Measurements from ENCODE around the gene NPIPB9. TPM values are rescaled to one million over a fixed set of nuclear protein-coding genes. Genes with fewer than 3 reads are reported as not detected.
"Not testable (repeated sequence)": the region's sequence is repeated elsewhere in the genome, so short reads cannot be mapped to it uniquely, and the experiment has no call there.

Gene NPIPB9
- polyA plus RNA-seq (2013, experiment 1 of 2) = 0.71 TPM
- polyA plus RNA-seq (2013, experiment 2 of 2) = 0.89 TPM

GRCh38 chr16:28751487-28751886, at the start of gene NPIPB9:
NPIPB9 (plus strand) TSS chr16:28751787.
- H4K91ac ChIP-seq (ENCODE audit: low read depth, low read length, poor library complexity); H3K9ac ChIP-seq (ENCODE audit: low read depth, low read length, poor library complexity); H3K36me3 ChIP-seq (replicated peaks in 1 of 2; ENCODE audit: control insufficient read depth in 2 of 2, insufficient read depth in 2 of 2, low read length in 2 of 2); DNase-seq (ENCODE audit: low spot score); H2BK12ac ChIP-seq (ENCODE audit: low read length); H3K79me1 ChIP-seq (ENCODE audit: low read depth, low read length); H3K9me3 ChIP-seq (replicated peaks in 1 of 2; ENCODE audit: control insufficient read depth in 2 of 2, insufficient read depth in 1 of 2, low read depth in 1 of 2, low read length in 2 of 2); H3K18ac ChIP-seq (ENCODE audit: low read length); H2BK15ac ChIP-seq (ENCODE audit: low read length); H2BK120ac ChIP-seq (ENCODE audit: low read depth, low read length); H3K4me2 ChIP-seq (ENCODE audit: insufficient read depth, low read length, poor library complexity, severe bottlenecking); H3K23ac ChIP-seq (ENCODE audit: low read depth, low read length, poor library complexity); H2AFZ ChIP-seq (ENCODE audit: low read length); H4K8ac ChIP-seq (ENCODE audit: low read depth, low read length); H3K4me3 ChIP-seq (ENCODE audit: low read length in 2 of 2); H3K27me3 ChIP-seq (ENCODE audit: control insufficient read depth in 3 of 3, insufficient read depth in 3 of 3, low read depth in 1 of 3, low read length in 3 of 3); H2AK5ac ChIP-seq (ENCODE audit: low read depth, low read length); H3K4me1 ChIP-seq (ENCODE audit: control insufficient read depth in 2 of 2, insufficient read depth in 1 of 2, low read depth in 1 of 2, low read length in 2 of 2); H3K4ac ChIP-seq (ENCODE audit: low read length); H3K14ac ChIP-seq (ENCODE audit: low read length); H2BK5ac ChIP-seq (ENCODE audit: low read length); H3K27ac ChIP-seq (replicated peaks; ENCODE audit: low read length): not testable (repeated sequence)
- WGBS, 2 donors (ENCODE audit: extremely low coverage in 2 of 2, insufficient read length in 2 of 2, insufficient replicate concordance in 1 of 2) = no CpG with 5 or more reads among the region's 5 CpGs

DNA sequence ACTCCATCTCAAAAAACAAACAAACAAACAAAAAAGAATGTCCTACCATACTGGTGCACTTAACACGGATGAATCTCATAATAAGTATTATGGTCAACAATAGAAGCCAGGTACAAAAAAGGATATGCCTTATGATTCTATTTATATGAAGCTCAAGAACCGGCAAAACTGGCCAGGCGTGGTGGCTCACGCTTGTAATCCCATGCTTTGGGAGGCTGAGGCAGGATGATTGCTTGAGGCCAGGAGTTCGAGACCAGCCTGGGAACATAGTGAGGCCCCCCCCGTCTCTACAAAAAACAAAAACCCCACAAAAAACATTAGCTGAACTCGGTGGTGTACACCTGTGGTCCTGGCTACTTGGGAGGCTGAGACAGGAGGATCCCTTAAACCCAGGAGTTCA, 47.3 kb upstream of the NPIPB9 start:
- not testable (repeated sequence) for H3K9ac ChIP-seq (ENCODE audit: low read depth, low read length, poor library complexity); H2AK5ac ChIP-seq (ENCODE audit: low read depth, low read length); H3K18ac ChIP-seq (ENCODE audit: low read length); H3K9me3 ChIP-seq (replicated peaks in 1 of 2; ENCODE audit: control insufficient read depth in 2 of 2, insufficient read depth in 1 of 2, low read depth in 1 of 2, low read length in 2 of 2); H3K36me3 ChIP-seq (replicated peaks in 1 of 2; ENCODE audit: control insufficient read depth in 2 of 2, insufficient read depth in 2 of 2, low read length in 2 of 2); H3K27me3 ChIP-seq (ENCODE audit: control insufficient read depth in 3 of 3, insufficient read depth in 3 of 3, low read depth in 1 of 3, low read length in 3 of 3); H3K27ac ChIP-seq (replicated peaks; ENCODE audit: low read length); H3K14ac ChIP-seq (ENCODE audit: low read length); H2BK12ac ChIP-seq (ENCODE audit: low read length); H3K4me3 ChIP-seq (ENCODE audit: low read length in 2 of 2); H2BK120ac ChIP-seq (ENCODE audit: low read depth, low read length); H2BK5ac ChIP-seq (ENCODE audit: low read length); H3K4me1 ChIP-seq (ENCODE audit: control insufficient read depth in 2 of 2, insufficient read depth in 1 of 2, low read depth in 1 of 2, low read length in 2 of 2); H3K23ac ChIP-seq (ENCODE audit: low read depth, low read length, poor library complexity); H4K91ac ChIP-seq (ENCODE audit: low read depth, low read length, poor library complexity); H2AFZ ChIP-seq (ENCODE audit: low read length); H3K4me2 ChIP-seq (ENCODE audit: insufficient read depth, low read length, poor library complexity, severe bottlenecking); H3K79me1 ChIP-seq (ENCODE audit: low read depth, low read length); H2BK15ac ChIP-seq (ENCODE audit: low read length); H3K4ac ChIP-seq (ENCODE audit: low read length); H4K8ac ChIP-seq (ENCODE audit: low read depth, low read length); DNase-seq (ENCODE audit: low spot score)
- no CpG with 5 or more reads among the region's 7 CpGs for WGBS, 2 donors (ENCODE audit: extremely low coverage in 2 of 2, insufficient read length in 2 of 2, insufficient replicate concordance in 1 of 2)

- H3K4me1 ChIP-seq (ENCODE audit: control insufficient read depth in 2 of 2, insufficient read depth in 1 of 2, low read depth in 1 of 2, low read length in 2 of 2); H4K91ac ChIP-seq (ENCODE audit: low read depth, low read length, poor library complexity); H3K9me3 ChIP-seq (replicated peaks in 1 of 2; ENCODE audit: control insufficient read depth in 2 of 2, insufficient read depth in 1 of 2, low read depth in 1 of 2, low read length in 2 of 2); H3K18ac ChIP-seq (ENCODE audit: low read length); H3K27ac ChIP-seq (replicated peaks; ENCODE audit: low read length); H3K4me2 ChIP-seq (ENCODE audit: insufficient read depth, low read length, poor library complexity, severe bottlenecking); H3K36me3 ChIP-seq (replicated peaks in 1 of 2; ENCODE audit: control insufficient read depth in 2 of 2, insufficient read depth in 2 of 2, low read length in 2 of 2); H3K4ac ChIP-seq (ENCODE audit: low read length); H2BK12ac ChIP-seq (ENCODE audit: low read length); H2AK5ac ChIP-seq (ENCODE audit: low read depth, low read length); H3K79me1 ChIP-seq (ENCODE audit: low read depth, low read length); H3K27me3 ChIP-seq (ENCODE audit: control insufficient read depth in 3 of 3, insufficient read depth in 3 of 3, low read depth in 1 of 3, low read length in 3 of 3); DNase-seq (ENCODE audit: low spot score); H3K23ac ChIP-seq (ENCODE audit: low read depth, low read length, poor library complexity); H2AFZ ChIP-seq (ENCODE audit: low read length); H2BK5ac ChIP-seq (ENCODE audit: low read length); H2BK120ac ChIP-seq (ENCODE audit: low read depth, low read length); H3K14ac ChIP-seq (ENCODE audit: low read length); H3K9ac ChIP-seq (ENCODE audit: low read depth, low read length, poor library complexity); H4K8ac ChIP-seq (ENCODE audit: low read depth, low read length); H2BK15ac ChIP-seq (ENCODE audit: low read length): not testable (repeated sequence)
- WGBS, 2 donors (ENCODE audit: extremely low coverage in 2 of 2, insufficient read length in 2 of 2, insufficient replicate concordance in 1 of 2) = no CpG with 5 or more reads among the region's 66 CpGs
- H3K4me3 ChIP-seq (ENCODE audit: low read length in 2 of 2) = peak within 1 kb of the TSS in 1 of 2 donors; percentile 37
Observed at GRCh38 chr16:28711220-28712083, 40.1 kb upstream of the NPIPB9 start, which contains the start of gene EIF3C. EIF3C (plus strand) TSS chr16:28711464; CDS start chr16:28711687, 223 bp downstream.

DNA sequence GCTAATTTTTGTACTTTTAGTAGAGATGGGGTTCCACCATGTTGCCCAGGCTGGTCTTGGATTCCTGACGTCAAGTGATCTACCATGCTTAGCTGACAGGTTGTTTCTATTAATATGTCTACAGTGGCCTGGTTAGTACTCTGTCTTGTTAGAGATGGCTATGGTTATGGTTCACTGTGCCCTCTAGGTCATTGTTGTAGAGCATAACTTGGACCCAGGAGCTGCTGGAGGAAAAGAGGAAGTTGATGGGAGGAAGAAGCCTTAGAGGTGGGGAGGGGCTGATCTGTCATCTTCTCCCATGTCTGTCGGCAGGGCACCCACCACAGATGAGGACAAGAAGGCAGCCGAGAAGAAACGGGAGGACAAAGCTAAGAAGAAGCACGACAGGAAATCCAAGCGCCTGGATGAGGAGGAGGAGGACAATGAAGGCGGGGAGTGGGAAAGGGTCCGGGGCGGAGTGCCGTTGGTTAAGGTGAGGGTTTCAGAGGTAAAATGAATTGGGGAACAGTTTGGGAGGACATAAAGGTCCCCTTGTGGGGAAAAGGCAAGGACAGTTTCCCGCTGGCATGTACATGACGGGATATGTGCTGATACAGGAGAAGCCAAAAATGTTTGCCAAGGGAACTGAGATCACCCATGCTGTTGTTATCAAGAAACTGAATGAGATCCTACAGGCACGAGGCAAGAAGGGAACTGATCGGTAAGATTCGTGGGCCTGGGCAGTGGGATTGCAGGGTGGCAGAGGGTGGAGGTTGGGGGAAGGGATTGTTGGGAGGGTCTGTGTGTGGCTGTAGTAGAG, 28.5 kb upstream of the NPIPB9 start:
- H3K27me3 ChIP-seq (ENCODE audit: control insufficient read depth in 3 of 3, insufficient read depth in 3 of 3, low read depth in 1 of 3, low read length in 3 of 3); H3K9ac ChIP-seq (ENCODE audit: low read depth, low read length, poor library complexity); H2BK15ac ChIP-seq (ENCODE audit: low read length); H3K79me1 ChIP-seq (ENCODE audit: low read depth, low read length); H3K27ac ChIP-seq (replicated peaks; ENCODE audit: low read length); H3K4me2 ChIP-seq (ENCODE audit: insufficient read depth, low read length, poor library complexity, severe bottlenecking); H3K4me1 ChIP-seq (ENCODE audit: control insufficient read depth in 2 of 2, insufficient read depth in 1 of 2, low read depth in 1 of 2, low read length in 2 of 2); H4K91ac ChIP-seq (ENCODE audit: low read depth, low read length, poor library complexity); H3K18ac ChIP-seq (ENCODE audit: low read length); H3K14ac ChIP-seq (ENCODE audit: low read length); H2AFZ ChIP-seq (ENCODE audit: low read length); H3K4ac ChIP-seq (ENCODE audit: low read length); H2AK5ac ChIP-seq (ENCODE audit: low read depth, low read length); H3K23ac ChIP-seq (ENCODE audit: low read depth, low read length, poor library complexity); DNase-seq (ENCODE audit: low spot score); H2BK5ac ChIP-seq (ENCODE audit: low read length); H2BK120ac ChIP-seq (ENCODE audit: low read depth, low read length); H3K36me3 ChIP-seq (replicated peaks in 1 of 2; ENCODE audit: control insufficient read depth in 2 of 2, insufficient read depth in 2 of 2, low read length in 2 of 2); H4K8ac ChIP-seq (ENCODE audit: low read depth, low read length); H3K9me3 ChIP-seq (replicated peaks in 1 of 2; ENCODE audit: control insufficient read depth in 2 of 2, insufficient read depth in 1 of 2, low read depth in 1 of 2, low read length in 2 of 2); H2BK12ac ChIP-seq (ENCODE audit: low read length); H3K4me3 ChIP-seq (ENCODE audit: low read length in 2 of 2): not testable (repeated sequence)
- no CpG with 5 or more reads among the region's 15 CpGs for WGBS, 2 donors (ENCODE audit: extremely low coverage in 2 of 2, insufficient read length in 2 of 2, insufficient replicate concordance in 1 of 2)
